GM21737 (cell line): ENCODE results near the gene DNAI1.

Source experiments
- ATAC-seq: cut with Tn5 transposase; IDR thresholded peaks from one replicate; pipeline ENCODE4 v1.9.1; 2021; ENCODE audit warnings: mild to moderate bottlenecking, moderate library complexity; ENCODE audit not compliant: unreplicated experiment

Gene DNAI1

GRCh38 chr9:34486572-34486971 is 28.0 kb downstream of the DNAI1 start:
- ATAC-seq, result no peak

GRCh38 chr9:34490360-34490759 is 31.8 kb downstream of the DNAI1 start:
- ATAC-seq, result no peak

GRCh38 chr9:34490760-34491159 is 32.2 kb downstream of the DNAI1 start:
- ATAC-seq, result no peak

GRCh38 chr9:34491596-34491995 is 33.0 kb downstream of the DNAI1 start:
- ATAC-seq, result no peak

- no peak for ATAC-seq
Measured at GRCh38 chr9:34492051-34492450, 33.4 kb downstream of the DNAI1 start.

- ATAC-seq, result no peak
Measured at GRCh38 chr9:34493972-34494535, 35.4 kb downstream of the DNAI1 start.

GRCh38 chr9:34496149-34496712 is 37.6 kb downstream of the DNAI1 start:
- ATAC-seq, result no peak

GRCh38 chr9:34498553-34498952 is 39.9 kb downstream of the DNAI1 start:
- ATAC-seq, result no peak

- no peak for ATAC-seq
Measured at GRCh38 chr9:34499076-34499475, 40.5 kb downstream of the DNAI1 start.

GRCh38 chr9:34500623-34501267 is 42.1 kb downstream of the DNAI1 start:
- no peak for ATAC-seq

GRCh38 chr9:34501372-34501771 is 42.8 kb downstream of the DNAI1 start:
- ATAC-seq, result no peak

- ATAC-seq, result no peak
Measured at GRCh38 chr9:34501889-34502425, 43.4 kb downstream of the DNAI1 start.

- ATAC-seq, result no peak
Measured at GRCh38 chr9:34502471-34502870, 43.9 kb downstream of the DNAI1 start.

- ATAC-seq, result no peak
Measured at GRCh38 chr9:34502891-34503290, 44.3 kb downstream of the DNAI1 start.

- no peak for ATAC-seq
Measured at GRCh38 chr9:34503406-34503805, 44.8 kb downstream of the DNAI1 start.

GRCh38 chr9:34505370-34506120 is 46.9 kb downstream of the DNAI1 start:
- no peak for ATAC-seq

- ATAC-seq, result no peak
Measured at GRCh38 chr9:34506623-34507022, 48.0 kb downstream of the DNAI1 start.

GRCh38 chr9:34507556-34507955 is 49.0 kb downstream of the DNAI1 start:
- no peak for ATAC-seq

GRCh38 chr9:34507966-34508365 is 49.4 kb downstream of the DNAI1 start:
- ATAC-seq, result no peak

GRCh38 chr9:34508463-34508862 is 49.9 kb downstream of the DNAI1 start:
- no peak for ATAC-seq

- no peak for ATAC-seq
Measured at GRCh38 chr9:34508951-34509350, 50.3 kb downstream of the DNAI1 start.
